Gastroesophageal sphincter (tissue), 4 donors: ENCODE measurements around the gene NPHP4. TPM values are rescaled to one million over a fixed set of nuclear protein-coding genes. Genes with fewer than 3 reads are reported as not detected.

Experiments used
- ATAC-seq: fragments of 150-250 bp; one replicate; pipeline ENCODE4 v1.9.1; 2016; ENCODE audit warnings: mild to moderate bottlenecking, moderate library complexity
- H3K27ac ChIP-seq, 4 donors: fragments of 200-600 bp; sonication (generic) in 3 of 4; 1 replicate in 3 of 4; 2 replicates in 1 of 4; pipeline ENCODE4 v1.5.1; 2016 to 2019
- H3K27me3 ChIP-seq: fragments of 200-600 bp; sonication (generic); one replicate; pipeline ENCODE4 v1.5.1; 2019
- H3K36me3 ChIP-seq, 2 donors: fragments of 200-600 bp; sonication (generic); one replicate each; pipeline ENCODE4 v1.5.1; 2019; ENCODE audit warnings: control low read depth in 1 of 2
- H3K4me1 ChIP-seq, 3 donors: fragments of 200-600 bp; sonication (generic); 1 replicate in 2 of 3; 2 replicates in 1 of 3; pipeline ENCODE4 v1.5.1; 2016 to 2019; ENCODE audit warnings: control low read depth in 2 of 3
- H3K4me3 ChIP-seq, 2 donors: fragments of 200-600 bp; sonication (generic); one replicate each; pipeline ENCODE4 v1.5.1; 2019; ENCODE audit warnings: mild to moderate bottlenecking in 1 of 2, moderate library complexity in 1 of 2
- H3K9me3 ChIP-seq, 3 donors: fragments of 200-600 bp; sonication (generic); one replicate each; pipeline ENCODE4 v1.5.1; 2017 to 2019; ENCODE audit warnings: control low read depth in 2 of 3
- CTCF ChIP-seq, 4 experiments: fragments of 200-600 bp in 2 of 4; fragments of 450-650 bp in 2 of 4; sonication (generic) in 1 of 4; IDR thresholded peaks; one replicate each; pipeline ENCODE4 v1.5.1; 2017 to 2019; ENCODE audit warnings: antibody characterized with exemption in 4 of 4, mild to moderate bottlenecking in 2 of 4, moderate library complexity in 2 of 4
- EP300 ChIP-seq: sonication (generic); formaldehyde crosslinking; IDR thresholded peaks from one replicate; pipeline ENCODE4 v1.6.1; 2017; ENCODE audit warnings: antibody characterized with exemption, mild to moderate bottlenecking
- POLR2A ChIP-seq, 2 donors: fragments of 450-650 bp; IDR thresholded peaks; one replicate each; pipeline ENCODE4 v1.6.1; 2017; ENCODE audit warnings: antibody characterized with exemption in 2 of 2, mild to moderate bottlenecking in 2 of 2, moderate library complexity in 1 of 2
- POLR2AphosphoS5 ChIP-seq: sonication (generic); formaldehyde crosslinking; IDR thresholded peaks from one replicate; pipeline ENCODE4 v1.6.1; 2017; ENCODE audit warnings: antibody characterized with exemption
- WGBS, 2 donors: methylation state at CpG; one replicate each; pipeline ENCODE4 v1.1.5; 2018; ENCODE audit warnings: low coverage in 1 of 2; 5-methylcytosine and 5-hydroxymethylcytosine counted together
- total RNA-seq, 4 donors: library from RNA; depleted of rRNA; stranded (reverse); fragments of >200 nt; gene quantifications; one replicate each; pipeline ENCODE4 v1.1.0, GENCODE V29; 2016

Gene NPHP4
- total RNA-seq, 4 donors from 2014 or later, result 5.7 to 9.7 (median 6.2) TPM

DNA sequence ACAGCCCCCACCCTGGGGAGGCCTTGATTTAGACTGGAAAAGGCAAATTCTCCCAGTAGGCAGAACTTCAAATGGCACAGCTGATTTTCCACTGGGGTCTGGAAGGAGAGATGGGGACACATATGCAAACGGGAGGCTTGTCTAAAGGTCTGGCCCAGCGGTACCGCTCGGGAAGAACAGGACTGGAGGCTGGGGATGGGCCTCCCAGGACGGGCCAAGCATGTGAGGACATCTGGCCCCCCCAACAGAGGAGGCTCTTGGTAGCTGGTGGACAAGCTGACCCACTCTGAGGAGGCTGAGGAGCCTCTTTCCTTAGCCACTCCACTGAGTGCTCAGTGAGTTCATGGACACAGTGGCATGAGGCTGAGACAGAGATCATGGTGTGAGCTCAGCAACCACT, 170.0 kb downstream of the NPHP4 start:
- WGBS, 2 donors, result 90% methylated on average over 5 of the region's 5 CpGs; no CpG with 5 or more reads in 1 of the 2 donors
- no peak overlapping the region for H3K4me3 ChIP-seq
- H3K9me3 ChIP-seq, result no peaks in the 10 kb centered on the region
- H3K36me3 ChIP-seq, result no peaks in the 10 kb centered on the region
- peaks cover 57% of the 10 kb centered on the region for H3K27me3 ChIP-seq
- no peak overlapping the region for H3K27ac ChIP-seq
- TF ChIP-seq EP300 (no peak), CTCF (IDR thresholded peaks at IDR 0.05) (no peak), POLR2AphosphoS5 (no peak), POLR2A (IDR thresholded peaks at IDR 0.05) (no peak)
- no peak for ATAC-seq
- H3K4me1 ChIP-seq, result no peaks in the 10 kb centered on the region

DNA sequence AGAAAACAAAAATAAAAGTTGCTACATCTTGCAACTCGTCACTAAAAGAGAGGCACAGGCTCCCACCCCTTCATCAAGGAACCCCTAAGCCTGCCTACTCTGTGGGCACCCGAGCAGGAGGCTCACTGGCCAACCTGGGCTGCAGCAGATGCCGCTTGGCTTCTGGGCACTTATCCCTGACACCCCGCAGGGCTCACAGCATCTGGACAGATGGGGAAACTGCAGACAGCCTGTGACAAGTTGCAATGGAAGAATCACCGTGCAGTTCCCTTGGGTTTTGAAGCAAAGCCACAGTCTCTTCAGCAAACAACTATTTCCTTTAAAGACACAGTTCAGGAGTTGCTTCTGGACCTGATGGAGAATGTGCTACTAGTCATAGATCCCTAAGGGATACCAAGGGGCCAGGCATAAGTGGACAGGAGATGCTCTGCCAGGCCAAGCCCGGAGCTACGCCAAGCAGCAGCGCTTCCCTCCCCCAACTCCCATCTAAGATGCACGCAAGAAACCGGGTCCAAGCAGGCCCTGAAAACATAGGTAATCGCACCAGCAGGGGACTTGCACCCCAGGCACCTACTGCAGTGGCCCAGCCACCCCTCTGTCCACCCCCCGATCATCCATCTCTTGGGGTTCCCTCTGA, 170.6 kb downstream of the NPHP4 start:
- no peak for ATAC-seq
- 55 to 61% methylated on average over 5 of the region's 12 CpGs for WGBS, 2 donors
- Histone ChIP-seq H3K27me3 (peaks cover 58% of the 10 kb centered on the region), H3K27ac (no peak overlapping the region), H3K9me3 (no peaks in the 10 kb centered on the region), H3K36me3 (no peaks in the 10 kb centered on the region), H3K4me1 (no peaks in the 10 kb centered on the region), H3K4me3 (no peak overlapping the region)
- no peak for TF ChIP-seq EP300
- TF ChIP-seq POLR2A (IDR thresholded peaks at IDR 0.05), result no peak
- TF ChIP-seq POLR2AphosphoS5, result no peak
- TF ChIP-seq CTCF (IDR thresholded peaks at IDR 0.05), result no peak

- H3K27me3 ChIP-seq, result peaks cover 70% of the 10 kb centered on the region
- H3K4me1 ChIP-seq, result no peaks in the 10 kb centered on the region
- H3K9me3 ChIP-seq, result no peaks in the 10 kb centered on the region
- no peak for ATAC-seq
- WGBS, 2 donors, result no CpG with 5 or more reads among the region's 10 CpGs
- H3K27ac ChIP-seq, result no peak overlapping the region
- no peak for TF ChIP-seq CTCF (IDR thresholded peaks at IDR 0.05)
- no peak for TF ChIP-seq POLR2AphosphoS5
- TF ChIP-seq EP300, result no peak
- no peak for TF ChIP-seq POLR2A (IDR thresholded peaks at IDR 0.05)
- no peak overlapping the region for H3K4me3 ChIP-seq
- no peaks in the 10 kb centered on the region for H3K36me3 ChIP-seq
These were observed 172.2 kb downstream of the NPHP4 start for GRCh38 chr1:5820026-5820421.

DNA sequence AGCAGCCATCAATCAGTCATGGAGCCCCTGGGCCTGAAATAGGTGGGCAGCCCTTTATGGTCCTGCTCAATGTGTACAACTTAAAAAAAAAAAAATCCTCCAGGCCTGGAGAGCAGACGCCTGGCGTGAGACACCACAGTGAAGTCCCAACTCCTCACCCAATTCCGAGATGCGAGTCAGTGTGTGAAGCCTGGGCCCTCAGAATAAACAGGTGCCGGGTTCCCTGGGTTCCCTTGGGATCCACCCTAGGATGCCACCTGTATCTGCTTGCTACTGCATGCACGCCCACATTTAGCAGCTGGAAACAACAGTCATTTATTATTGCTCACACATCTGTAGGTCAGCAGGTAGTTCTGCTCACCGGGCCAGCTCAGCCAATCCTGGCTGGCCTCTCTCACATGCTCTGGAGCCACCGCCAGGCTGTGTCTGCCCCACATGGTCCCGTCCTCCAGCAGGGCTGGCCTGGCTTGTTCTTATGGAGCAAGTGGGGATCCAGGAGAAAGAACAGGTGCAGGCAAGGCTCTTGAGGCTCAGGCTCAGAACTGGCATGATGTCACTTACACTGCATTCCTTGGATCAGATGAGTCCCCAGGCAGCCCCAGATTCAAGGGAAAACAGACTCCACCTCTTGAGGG, 172.7 kb downstream of the NPHP4 start:
- Histone ChIP-seq H3K36me3 (no peaks in the 10 kb centered on the region), H3K4me3 (no peak overlapping the region), H3K27me3 (peaks cover 73% of the 10 kb centered on the region), H3K4me1 (no peaks in the 10 kb centered on the region), H3K27ac (no peak overlapping the region), H3K9me3 (no peaks in the 10 kb centered on the region)
- ATAC-seq, result no peak
- 55% methylated on average over 2 of the region's 9 CpGs; no CpG with 5 or more reads in 1 of the 2 donors for WGBS, 2 donors
- TF ChIP-seq POLR2AphosphoS5 (no peak), POLR2A (IDR thresholded peaks at IDR 0.05) (no peak), EP300 (no peak), CTCF (IDR thresholded peaks at IDR 0.05) (no peak)

DNA sequence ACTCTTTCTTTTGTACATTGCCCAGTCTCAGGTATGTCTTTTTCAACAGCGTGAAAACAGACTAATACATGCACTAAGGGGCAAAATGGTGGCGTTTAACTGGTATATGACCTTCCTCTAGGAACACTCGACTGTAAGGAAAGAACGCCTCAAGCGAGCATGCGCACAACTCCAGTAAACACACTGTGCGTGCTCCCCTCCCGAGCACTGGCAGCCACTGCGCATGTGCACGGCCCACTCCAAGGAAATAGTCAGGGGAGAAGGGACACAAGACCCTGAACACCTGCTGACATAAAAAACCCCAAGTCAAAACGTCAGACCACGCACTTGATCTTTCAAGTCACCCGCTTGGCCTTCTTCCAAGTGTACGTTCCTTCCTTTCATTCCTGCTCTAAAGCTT, 173.5 kb downstream of the NPHP4 start:
- ATAC-seq, result no peak
- H3K36me3 ChIP-seq, result no peaks in the 10 kb centered on the region
- no peak overlapping the region for H3K27ac ChIP-seq
- TF ChIP-seq POLR2A (IDR thresholded peaks at IDR 0.05) (no peak), EP300 (no peak), POLR2AphosphoS5 (no peak), CTCF (IDR thresholded peaks at IDR 0.05) (no peak)
- WGBS, 2 donors, result 38 to 59% methylated on average over 4 to 6 of the region's 14 CpGs
- H3K27me3 ChIP-seq, result peaks cover 81% of the 10 kb centered on the region
- H3K4me1 ChIP-seq, result no peaks in the 10 kb centered on the region
- no peak overlapping the region for H3K4me3 ChIP-seq
- H3K9me3 ChIP-seq, result peaks cover 0 to 5% (median 0%) of the 10 kb centered on the region in 3 donors
